Spleen (tissue), 11 donors: ENCODE data around the gene SCGB1D1. TPM values are rescaled to one million over a fixed set of nuclear protein-coding genes. Genes with fewer than 3 reads are reported as not detected.

Experiments used
- DNase-seq: peaks from one replicate; pipeline ENCODE4 v3.0.0-alpha.2; 2020
- H3K27ac ChIP-seq, 8 donors: fragments of 200-600 bp; sonication (generic) in 7 of 8; 1 replicate in 4 of 8; 2 replicates in 4 of 8; pipeline versions ENCODE4 v1.5.0 to v1.8.0; 2016 to 2021; ENCODE audit warnings: inconsistent platforms in 4 of 8, mild to moderate bottlenecking in 4 of 8, moderate library complexity in 1 of 8
- H3K27me3 ChIP-seq, 7 donors: fragments of 200-600 bp; sonication (generic) in 6 of 7; replicated peaks in 1 of 7; 1 replicate in 4 of 7; 2 replicates in 3 of 7; pipeline versions ENCODE4 v1.5.0 to v1.8.0; 2016 to 2021; ENCODE audit warnings: inconsistent platforms in 3 of 7, mild to moderate bottlenecking in 1 of 7
- H3K36me3 ChIP-seq, 6 donors: fragments of 200-600 bp; sonication (generic) in 5 of 6; 1 replicate in 4 of 6; 2 replicates in 2 of 6; pipeline versions ENCODE4 v1.5.0 to v1.8.0; 2016 to 2021; ENCODE audit warnings: inconsistent platforms in 2 of 6
- H3K4me1 ChIP-seq, 6 donors: fragments of 200-600 bp; sonication (generic) in 5 of 6; 1 replicate in 3 of 6; 2 replicates in 3 of 6; pipeline versions ENCODE4 v1.5.0 to v1.8.0; 2016 to 2021; ENCODE audit warnings: inconsistent platforms in 3 of 6
- H3K4me3 ChIP-seq, 8 donors: fragments of 200-600 bp; sonication (generic) in 7 of 8; 1 replicate in 4 of 8; 2 replicates in 4 of 8; pipeline versions ENCODE4 v1.5.0 to v1.8.0; 2016 to 2021; ENCODE audit warnings: inconsistent platforms in 4 of 8, mild to moderate bottlenecking in 4 of 8, moderate library complexity in 2 of 8
- H3K9me3 ChIP-seq, 8 donors: fragments of 200-600 bp; sonication (generic) in 7 of 8; 1 replicate in 4 of 8; 2 replicates in 4 of 8; pipeline versions ENCODE4 v1.5.0 to v1.8.0; 2016 to 2021; ENCODE audit warnings: inconsistent platforms in 4 of 8
- POLR2A ChIP-seq, 3 donors: fragments of 450-650 bp; IDR thresholded peaks; one replicate each; pipeline ENCODE4 v1.5.1; 2017; ENCODE audit warnings: antibody characterized with exemption in 3 of 3, mild to moderate bottlenecking in 1 of 3
- POLR2AphosphoS5 ChIP-seq, 3 donors: sonication (generic); formaldehyde crosslinking; IDR thresholded peaks; one replicate each; pipeline ENCODE4 v1.5.1; 2017; ENCODE audit warnings: antibody characterized with exemption in 3 of 3
- WGBS, 5 donors: extraction: QIAGEN DNeasy Blood & Tissue Kit in 3 of 5; methylation state at CpG; one replicate each; pipeline versions ENCODE4 v1.1.5 to v1.1.7; 2013 to 2018; 5-methylcytosine and 5-hydroxymethylcytosine counted together
- intact Hi-C: fragments of 100-400 bp; cut with DNase I; formaldehyde crosslinking; loops from one replicate; pipeline ENCODE4 v1.15.0; 2023; ENCODE audit warnings: low total_unique reads
- polyA plus RNA-seq, 3 donors: library from polyadenylated mRNA; stranded (reverse); fragments of 200-250 nt; gene quantifications; one replicate each; pipeline ENCODE4 v1.2.1, GENCODE V29; 2013
- total RNA-seq, 7 donors: library from RNA; depleted of rRNA in 3 of 7; stranded (reverse); fragments of >200 nt in 3 of 7; fragmentation: NEBNext Ultra II Directional in 4 of 7; extraction: Animal tissue kit (Norgen Biotek cat#: 25700) in 4 of 7; gene quantifications; one replicate each; pipeline versions ENCODE4 v1.1.0 to v1.2.1, GENCODE V29; 2016 to 2021
- TF ChIP-seq, protein P1 (sequence below), 11 experiments: fragments of 200-600 bp in 7 of 11; fragments of 450-650 bp in 4 of 11; sonication (generic) in 4 of 11; IDR thresholded peaks in 8 of 11; conservative IDR thresholded peaks in 3 of 11; 1 replicate in 7 of 11; 2 replicates in 4 of 11; pipeline versions ENCODE4 v1.4.0 to v1.8.0; 2016 to 2021; ENCODE audit warnings: antibody characterized with exemption in 11 of 11, inconsistent platforms in 4 of 11, mild to moderate bottlenecking in 1 of 11
- donor health status: healthy with polysubstance abuse.
- donor health status: DM: no; HTN: no; CAD: no; lungs with moderate emphysema.
- donor health status: DM: no; HTN: no; CAD: no.
- donor health status: Bipolar disorder and iron deficiency.
- donor health status: healthy.
- donor health status: DM: no; HTN: no; CAD: no.
- donor health status: DM: yes; HTN: yes; CAD: no.

The SCGB1D1 gene
- total and polyA plus RNA-seq, 10 donors, result not detected

DNA sequence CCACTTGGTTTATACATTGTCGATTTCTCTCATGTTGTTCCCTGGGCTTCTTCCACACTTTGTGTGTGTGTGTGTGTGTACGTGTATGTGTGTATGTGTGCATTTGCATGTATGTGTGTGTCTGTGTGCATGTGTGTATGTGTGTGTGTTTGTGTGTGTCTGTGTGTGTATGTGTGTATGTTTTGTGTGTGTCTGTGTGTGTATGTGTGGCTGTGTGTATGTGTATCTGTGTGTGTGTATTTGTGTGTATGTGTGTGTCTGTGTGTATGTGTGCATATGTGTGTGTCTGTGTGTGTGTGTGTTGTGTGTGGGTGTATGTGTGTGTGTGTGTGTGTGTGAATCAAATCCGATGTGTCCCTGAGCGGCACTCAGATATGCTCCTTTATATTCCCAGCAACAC is 47.5 kb downstream of the SCGB1D1 start:
- no peak overlapping the region for H3K27ac ChIP-seq
- no peak for TF ChIP-seq POLR2AphosphoS5 (IDR thresholded peaks at IDR 0.05)
- TF ChIP-seq, protein P1, sequence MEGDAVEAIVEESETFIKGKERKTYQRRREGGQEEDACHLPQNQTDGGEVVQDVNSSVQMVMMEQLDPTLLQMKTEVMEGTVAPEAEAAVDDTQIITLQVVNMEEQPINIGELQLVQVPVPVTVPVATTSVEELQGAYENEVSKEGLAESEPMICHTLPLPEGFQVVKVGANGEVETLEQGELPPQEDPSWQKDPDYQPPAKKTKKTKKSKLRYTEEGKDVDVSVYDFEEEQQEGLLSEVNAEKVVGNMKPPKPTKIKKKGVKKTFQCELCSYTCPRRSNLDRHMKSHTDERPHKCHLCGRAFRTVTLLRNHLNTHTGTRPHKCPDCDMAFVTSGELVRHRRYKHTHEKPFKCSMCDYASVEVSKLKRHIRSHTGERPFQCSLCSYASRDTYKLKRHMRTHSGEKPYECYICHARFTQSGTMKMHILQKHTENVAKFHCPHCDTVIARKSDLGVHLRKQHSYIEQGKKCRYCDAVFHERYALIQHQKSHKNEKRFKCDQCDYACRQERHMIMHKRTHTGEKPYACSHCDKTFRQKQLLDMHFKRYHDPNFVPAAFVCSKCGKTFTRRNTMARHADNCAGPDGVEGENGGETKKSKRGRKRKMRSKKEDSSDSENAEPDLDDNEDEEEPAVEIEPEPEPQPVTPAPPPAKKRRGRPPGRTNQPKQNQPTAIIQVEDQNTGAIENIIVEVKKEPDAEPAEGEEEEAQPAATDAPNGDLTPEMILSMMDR (IDR thresholded peaks at IDR 0.05 in 8 of 11, conservative IDR thresholded peaks at IDR 0.05 in 3 of 11), result no peak
- no peak for TF ChIP-seq POLR2A (IDR thresholded peaks at IDR 0.05)
- H3K9me3 ChIP-seq, result no peaks in the 10 kb centered on the region
- H3K4me3 ChIP-seq, result no peak overlapping the region
- peaks cover 0 to 42% (median 3%) of the 10 kb centered on the region in 7 donors for H3K27me3 ChIP-seq
- no peaks in the 10 kb centered on the region for H3K4me1 ChIP-seq
- no peaks in the 10 kb centered on the region for H3K36me3 ChIP-seq
- DNase-seq, result no peak
- intact Hi-C loops, result no loop called here
- WGBS, 5 donors, result 66 to 73% (median 70%) methylated on average over 4 of the region's 4 CpGs

DNA sequence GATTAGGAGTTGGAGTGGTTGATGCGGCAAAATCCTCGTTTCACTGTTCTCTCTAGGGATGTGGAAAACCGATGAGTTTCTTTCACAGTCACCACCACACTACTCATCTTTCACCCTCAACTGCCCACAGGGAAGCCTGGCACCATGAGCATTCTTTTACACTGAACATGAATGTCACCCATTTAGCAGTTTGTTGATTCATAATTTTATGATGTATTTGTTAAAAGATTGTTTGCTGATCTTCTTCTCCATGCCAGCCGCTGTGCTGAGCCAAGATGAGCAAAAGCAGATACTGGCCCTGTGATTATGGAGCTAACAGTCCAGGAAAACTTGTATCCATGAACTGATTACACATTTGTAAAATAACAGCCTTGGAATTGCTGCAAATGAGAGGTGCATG is 48.1 kb downstream of the SCGB1D1 start:
- WGBS, 5 donors, result 84 to 92% (median 89%) methylated on average over 4 of the region's 4 CpGs
- intact Hi-C loops, result no loop called here
- TF ChIP-seq POLR2AphosphoS5 (IDR thresholded peaks at IDR 0.05), result no peak
- TF ChIP-seq, protein P1 (IDR thresholded peaks at IDR 0.05 in 8 of 11, conservative IDR thresholded peaks at IDR 0.05 in 3 of 11), result no peak
- no peak for TF ChIP-seq POLR2A (IDR thresholded peaks at IDR 0.05)

DNA sequence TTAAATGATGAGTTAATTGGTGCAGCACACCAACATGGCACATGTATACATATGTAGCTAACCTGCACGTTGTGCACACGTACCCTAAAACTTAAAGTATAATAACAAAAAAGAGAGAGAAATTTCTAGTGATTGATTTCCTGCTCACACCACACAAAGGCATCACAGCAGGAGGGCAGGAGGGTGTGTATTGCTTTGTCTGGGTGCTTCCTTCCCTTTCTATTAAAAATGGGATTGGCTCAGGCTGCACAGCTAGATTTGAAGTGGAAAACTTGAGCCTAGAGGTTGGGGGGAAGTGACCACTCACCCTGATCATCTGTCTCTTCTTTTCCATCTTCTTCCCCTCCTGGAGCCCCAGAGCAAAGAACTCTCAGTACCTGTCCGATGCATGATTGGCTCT is 51.1 kb downstream of the SCGB1D1 start:
- no peak for DNase-seq
- H3K9me3 ChIP-seq, result no peaks in the 10 kb centered on the region
- H3K27me3 ChIP-seq, result peaks cover 0 to 47% (median 3%) of the 10 kb centered on the region in 7 donors
- intact Hi-C loops, result no loop called here
- H3K27ac ChIP-seq, result no peak overlapping the region
- TF ChIP-seq POLR2AphosphoS5 (IDR thresholded peaks at IDR 0.05), result no peak
- TF ChIP-seq POLR2A (IDR thresholded peaks at IDR 0.05), result no peak
- TF ChIP-seq, protein P1 (IDR thresholded peaks at IDR 0.05 in 8 of 11, conservative IDR thresholded peaks at IDR 0.05 in 3 of 11), result no peak
- H3K4me1 ChIP-seq, result no peaks in the 10 kb centered on the region
- no peaks in the 10 kb centered on the region for H3K36me3 ChIP-seq
- H3K4me3 ChIP-seq, result no peak overlapping the region
- WGBS, 5 donors, result 77 to 93% (median 92%) methylated on average over 3 of the region's 3 CpGs

More for the DNA sequence above, 48.1 kb downstream of the SCGB1D1 start:
- Histone ChIP-seq H3K27me3 (peaks cover 0 to 44% (median 3%) of the 10 kb centered on the region in 7 donors), H3K36me3 (no peaks in the 10 kb centered on the region), H3K9me3 (no peaks in the 10 kb centered on the region), H3K27ac (no peak overlapping the region), H3K4me3 (no peak overlapping the region), H3K4me1 (no peaks in the 10 kb centered on the region)
- no peak for DNase-seq

DNA sequence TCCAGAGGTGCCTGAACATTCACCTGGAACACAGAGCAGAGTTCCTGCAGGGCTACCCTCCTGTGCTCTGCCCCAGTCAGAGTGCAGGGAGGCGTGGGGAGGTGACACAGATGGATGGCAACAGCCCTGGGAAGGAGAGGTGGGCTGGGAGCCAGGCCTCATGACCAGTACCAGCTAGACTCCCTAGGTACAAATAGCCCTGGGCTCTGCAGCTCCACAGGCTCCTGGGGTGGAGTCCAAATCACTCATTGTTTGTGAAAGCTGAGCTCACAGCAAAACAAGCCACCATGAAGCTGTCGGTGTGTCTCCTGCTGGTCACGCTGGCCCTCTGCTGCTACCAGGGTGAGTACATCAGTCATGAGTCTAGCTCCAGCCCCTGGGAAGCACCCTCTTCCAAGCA is 52.0 kb downstream of the SCGB1D1 start, which contains the start of gene SCGB1D2:
Gene SCGB1D2 (plus strand): TSS at position 219 of the 400 bp plus-strand sequence. CDS start 69 bp downstream, at position 288.
- H3K27ac ChIP-seq, result no peak within 1 kb of the TSS
- no peak for DNase-seq
- intact Hi-C loops, result no loop called here
- H3K9me3 ChIP-seq, result no peaks in the 10 kb centered on the region
- no peak within 1 kb of the TSS for H3K4me3 ChIP-seq
- TF ChIP-seq POLR2A (IDR thresholded peaks at IDR 0.05) (no peak), POLR2AphosphoS5 (IDR thresholded peaks at IDR 0.05) (no peak)
- TF ChIP-seq, protein P1 (IDR thresholded peaks at IDR 0.05 in 8 of 11, conservative IDR thresholded peaks at IDR 0.05 in 3 of 11), result no peak
- no peaks in the 10 kb centered on the region for H3K4me1 ChIP-seq
- no peaks in the 10 kb centered on the region for H3K36me3 ChIP-seq
- H3K27me3 ChIP-seq, result peaks cover 0 to 52% (median 3%) of the 10 kb centered on the region in 7 donors
- 18 to 42% (median 23%) methylated on average over 1 to 3 of the region's 3 CpGs for WGBS, 5 donors

Other genes starting within 250 kb of the SCGB1D1 start
- 10 to 100 TPM in 5 of 7 donors, 1 to 10 TPM in 2; 6.8 to 20.4 (median 12.3) TPM for gene BEST1, start 239.9 kb upstream of the SCGB1D1 start, total RNA-seq
- 1 to 10 TPM; 2.6 to 4.3 (median 3.0) TPM for gene BEST1, start 239.9 kb upstream of the SCGB1D1 start, polyA plus RNA-seq
- gene FTH1, start 222.6 kb upstream of the SCGB1D1 start, total RNA-seq, result 1,000 to 10,000 TPM; 1,915 to 2,864 (median 2,469) TPM
- 1,000 to 10,000 TPM; 2,005 to 3,321 (median 2,533) TPM for gene FTH1, start 222.6 kb upstream of the SCGB1D1 start, polyA plus RNA-seq
- gene INCENP, start 66.2 kb upstream of the SCGB1D1 start, total RNA-seq, result 10 to 100 TPM; 22.2 to 32.4 (median 28.8) TPM
- 1 to 10 TPM; 1.8 to 5.3 (median 3.0) TPM for gene INCENP, start 66.2 kb upstream of the SCGB1D1 start, polyA plus RNA-seq
- gene SCGB2A1, start 18.5 kb downstream of the SCGB1D1 start, total RNA-seq, result not detected
- not detected for gene SCGB2A1, start 18.5 kb downstream of the SCGB1D1 start, polyA plus RNA-seq
- gene SCGB1D2, start 52.0 kb downstream of the SCGB1D1 start, total RNA-seq, result not detected
- not detected for gene SCGB1D2, start 52.0 kb downstream of the SCGB1D1 start, polyA plus RNA-seq
- gene SCGB2A2, start 79.9 kb downstream of the SCGB1D1 start, total RNA-seq, result not detected
- gene SCGB2A2, start 79.9 kb downstream of the SCGB1D1 start, polyA plus RNA-seq, result not detected
- not detected for gene SCGB1D4, start 108.9 kb downstream of the SCGB1D1 start, total RNA-seq
- not detected for gene SCGB1D4, start 108.9 kb downstream of the SCGB1D1 start, polyA plus RNA-seq
- 10 to 100 TPM in 1 of 7 donors, 1 to 10 TPM in 6; 3.4 to 23.4 (median 8.1) TPM for gene ASRGL1, start 147.2 kb downstream of the SCGB1D1 start, total RNA-seq
- 1 to 10 TPM; 2.9 to 4.5 (median 3.1) TPM for gene ASRGL1, start 147.2 kb downstream of the SCGB1D1 start, polyA plus RNA-seq
- not detected for gene SCGB1A1, start 228.8 kb downstream of the SCGB1D1 start, total RNA-seq
- gene SCGB1A1, start 228.8 kb downstream of the SCGB1D1 start, polyA plus RNA-seq, result under 1 TPM in 1 of 3 donors, not detected in 2; 0.35 TPM